ENCODE results near the gene PTPA. TPM values are rescaled to one million over a fixed set of nuclear protein-coding genes. Genes with fewer than 3 reads are reported as not detected.
A peak's percentile ranks its signal among the peaks of the same experiment; 100 is the strongest.

PTPA gene
- total and polyA plus RNA-seq, 11 donors, result 96.0 to 212 (median 172) TPM

- intact Hi-C loops (cut with DNase I), result loop anchor here (1.0 to 10.0 kb wide), 16 partner anchors 30 to 441 kb away; no protein-coding TSS in a partner anchor
- no peak for DNase-seq
- no peak for ATAC-seq
- H3K4me1 ChIP-seq, result peaks cover 1 to 44% (median 25%) of the 10 kb centered on the region in 12 donors
- H3K36me3 ChIP-seq, result no peaks in the 10 kb centered on the region
- peak overlapping the region; percentile 43 to 99 (median 94) for H3K4me3 ChIP-seq
- TF ChIP-seq, protein P1, sequence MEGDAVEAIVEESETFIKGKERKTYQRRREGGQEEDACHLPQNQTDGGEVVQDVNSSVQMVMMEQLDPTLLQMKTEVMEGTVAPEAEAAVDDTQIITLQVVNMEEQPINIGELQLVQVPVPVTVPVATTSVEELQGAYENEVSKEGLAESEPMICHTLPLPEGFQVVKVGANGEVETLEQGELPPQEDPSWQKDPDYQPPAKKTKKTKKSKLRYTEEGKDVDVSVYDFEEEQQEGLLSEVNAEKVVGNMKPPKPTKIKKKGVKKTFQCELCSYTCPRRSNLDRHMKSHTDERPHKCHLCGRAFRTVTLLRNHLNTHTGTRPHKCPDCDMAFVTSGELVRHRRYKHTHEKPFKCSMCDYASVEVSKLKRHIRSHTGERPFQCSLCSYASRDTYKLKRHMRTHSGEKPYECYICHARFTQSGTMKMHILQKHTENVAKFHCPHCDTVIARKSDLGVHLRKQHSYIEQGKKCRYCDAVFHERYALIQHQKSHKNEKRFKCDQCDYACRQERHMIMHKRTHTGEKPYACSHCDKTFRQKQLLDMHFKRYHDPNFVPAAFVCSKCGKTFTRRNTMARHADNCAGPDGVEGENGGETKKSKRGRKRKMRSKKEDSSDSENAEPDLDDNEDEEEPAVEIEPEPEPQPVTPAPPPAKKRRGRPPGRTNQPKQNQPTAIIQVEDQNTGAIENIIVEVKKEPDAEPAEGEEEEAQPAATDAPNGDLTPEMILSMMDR (IDR thresholded peaks at IDR 0.05), result no peak
- no peak for TF ChIP-seq POLR2A (IDR thresholded peaks at IDR 0.05)
- peak overlapping the region; percentile 81 to 100 (median 99) for H3K27ac ChIP-seq
- no peaks in the 10 kb centered on the region for H3K27me3 ChIP-seq
- H3K9me3 ChIP-seq, result no peaks in the 10 kb centered on the region
- 24 to 29% (median 28%) methylated on average over 29 of the region's 29 CpGs for WGBS, 4 donors
Measured at GRCh38 chr9:129173296-129174101, 62.3 kb downstream of the PTPA start.

GRCh38 chr9:129174102-129174723, 63.0 kb downstream of the PTPA start:
- WGBS, 4 donors, result 0 to 1% (median 1%) methylated on average over 22 to 55 of the region's 55 CpGs
- intact Hi-C loops (cut with DNase I), result loop anchor here (1.0 to 10.0 kb wide), 16 partner anchors 31 to 441 kb away; no protein-coding TSS in a partner anchor
- no peaks in the 10 kb centered on the region for H3K9me3 ChIP-seq

DNA sequence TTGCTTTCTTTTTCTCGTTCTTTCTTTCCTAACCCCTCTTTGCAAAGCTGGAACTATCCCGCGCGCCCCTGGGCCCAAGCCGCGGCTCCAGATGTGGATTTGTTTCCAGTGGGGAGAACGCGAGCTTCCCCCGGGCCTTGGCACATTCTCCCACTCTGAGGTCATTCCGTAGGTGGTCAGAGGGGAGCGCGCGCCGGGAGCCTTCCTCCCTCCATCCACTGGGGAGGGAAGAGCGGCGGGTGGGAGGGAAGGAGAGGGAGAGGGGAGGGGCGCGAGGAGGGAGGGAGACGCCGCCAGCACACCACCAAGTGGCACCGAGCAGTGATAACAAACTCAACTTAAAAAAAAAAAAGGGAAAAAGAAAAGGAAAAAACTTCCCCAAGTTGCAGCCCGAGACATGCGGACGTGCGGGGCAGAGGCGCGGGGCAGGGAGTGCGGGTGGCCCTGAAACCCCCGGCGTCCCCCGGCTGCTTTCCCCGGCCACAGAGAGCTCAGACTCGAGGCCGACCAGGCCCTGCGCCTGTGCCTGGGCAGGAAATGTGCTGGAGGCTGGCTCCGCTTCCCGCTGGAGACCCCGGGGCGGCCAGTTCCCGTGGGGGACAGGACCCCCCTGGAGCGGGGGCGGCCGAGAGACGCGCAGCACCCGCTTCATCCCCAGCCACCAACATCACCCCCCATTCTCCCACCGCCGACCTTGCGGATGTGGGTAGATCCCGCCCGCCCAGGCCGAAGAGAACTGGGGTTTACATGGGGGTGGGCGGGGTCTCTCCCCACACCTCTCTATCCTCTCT, 63.7 kb downstream of the PTPA start:
- peak; percentile 22 to 71 (median 56) for ATAC-seq
- TF ChIP-seq, protein P1 (IDR thresholded peaks at IDR 0.05), result peak in 5 of 12 donors; percentile 15 to 42 (median 24)
- peak in 1 of 2 donors; percentile 35 for TF ChIP-seq POLR2A (IDR thresholded peaks at IDR 0.05)
- 5 to 10% (median 6%) methylated on average over 45 to 53 of the region's 53 CpGs for WGBS, 4 donors
- DNase-seq, result peak; percentile 89 to 92 (median 91)
- Histone ChIP-seq H3K4me3 (peak overlapping the region; percentile 43 to 99 (median 94)), H3K27ac (peak overlapping the region; percentile 81 to 100 (median 99)), H3K9me3 (no peaks in the 10 kb centered on the region), H3K4me1 (peaks cover 3 to 46% (median 27%) of the 10 kb centered on the region in 12 donors), H3K27me3 (no peaks in the 10 kb centered on the region), H3K36me3 (no peaks in the 10 kb centered on the region)
- intact Hi-C loops (cut with DNase I), result loop anchor here (1.0 to 10.0 kb wide), 25 partner anchors 32 to 440 kb away; no protein-coding TSS in a partner anchor

More at GRCh38 chr9:129174102-129174723, 63.0 kb downstream of the PTPA start:
- Histone ChIP-seq H3K27ac (peak overlapping the region; percentile 81 to 100 (median 99)), H3K4me1 (peaks cover 3 to 46% (median 27%) of the 10 kb centered on the region in 12 donors), H3K36me3 (no peaks in the 10 kb centered on the region), H3K27me3 (no peaks in the 10 kb centered on the region), H3K4me3 (peak overlapping the region; percentile 43 to 99 (median 94))
- ATAC-seq (peak; percentile 13 to 60 (median 54)), DNase-seq (peak; percentile 91 to 95 (median 92))
- TF ChIP-seq POLR2A (IDR thresholded peaks at IDR 0.05), result peak in 1 of 2 donors; percentile 35
- TF ChIP-seq, protein P1 (IDR thresholded peaks at IDR 0.05), result peak; percentile 94 to 99 (median 97)

Measured in heart left ventricle (tissue), 16 donors.